Ectodermal cell (in vitro differentiated cells): ENCODE data around the gene LRMDA.
"Not testable (repeated sequence)": the region's sequence is repeated elsewhere in the genome, so short reads cannot be mapped to it uniquely, and the experiment has no call there.

ENCODE experiments used
- H3K27ac ChIP-seq: 2 replicates; pipeline ENCODE4 v1.7.0; 2013; ENCODE audit warnings: mild to moderate bottlenecking, low read depth, low read length; ENCODE audit not compliant: insufficient read depth, poor library complexity, severe bottlenecking
- H3K27me3 ChIP-seq: 2 replicates; pipeline ENCODE4 v1.7.0; 2013; ENCODE audit warnings: mild to moderate bottlenecking, low read length; ENCODE audit not compliant: insufficient read depth, control insufficient read depth, poor library complexity, severe bottlenecking
- H3K36me3 ChIP-seq: one replicate; pipeline ENCODE4 v1.7.0; 2013; ENCODE audit warnings: low read length; ENCODE audit not compliant: control insufficient read depth, insufficient read depth
- H3K4me1 ChIP-seq: one replicate; pipeline ENCODE4 v1.7.0; 2013; ENCODE audit warnings: low read length; ENCODE audit not compliant: control insufficient read depth, insufficient read depth
- H3K4me3 ChIP-seq: 2 replicates; pipeline ENCODE4 v1.7.0; 2013; ENCODE audit warnings: low read depth, low read length, control low read depth; ENCODE audit not compliant: insufficient read depth
- H3K9me3 ChIP-seq: 2 replicates; pipeline ENCODE4 v1.7.0; 2013; ENCODE audit warnings: mild to moderate bottlenecking, low read length, moderate library complexity; ENCODE audit not compliant: control insufficient read depth
- WGBS, 2 experiments: methylation state at CpG; one replicate each; pipeline ENCODE4 v1.1.7; 2013; ENCODE audit warnings: missing lambda C conversion rate in 2 of 2; 5-methylcytosine and 5-hydroxymethylcytosine counted together

LRMDA gene

DNA sequence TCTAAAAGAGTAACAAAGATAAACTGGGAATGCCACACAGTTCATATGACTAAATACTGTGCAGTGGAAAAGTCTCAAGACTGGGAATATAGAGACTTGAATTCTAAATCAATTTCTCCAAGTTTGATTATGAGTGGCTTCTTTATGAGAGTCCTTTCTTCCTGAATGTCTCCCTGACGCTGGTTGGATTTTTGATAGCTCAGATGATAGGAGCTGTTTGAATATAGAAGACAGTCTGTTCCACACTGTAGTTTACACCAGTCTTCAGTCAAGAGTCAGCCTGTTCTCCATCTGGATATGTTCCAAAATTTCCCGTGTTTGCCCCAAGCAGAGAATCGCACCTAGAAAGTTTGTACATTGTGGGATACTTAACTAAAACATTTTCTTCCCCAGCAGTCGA lies 173.7 kb downstream of the LRMDA start:
- Histone ChIP-seq H3K9me3 (no peaks in the 10 kb centered on the region), H3K27ac (no peak overlapping the region), H3K36me3 (no peaks in the 10 kb centered on the region), H3K4me1 (no peaks in the 10 kb centered on the region), H3K27me3 (peaks cover 5% of the 10 kb centered on the region), H3K4me3 (no peak overlapping the region)
- WGBS, 2 experiments, result 81 to 91% methylated on average over 4 of the region's 4 CpGs

DNA sequence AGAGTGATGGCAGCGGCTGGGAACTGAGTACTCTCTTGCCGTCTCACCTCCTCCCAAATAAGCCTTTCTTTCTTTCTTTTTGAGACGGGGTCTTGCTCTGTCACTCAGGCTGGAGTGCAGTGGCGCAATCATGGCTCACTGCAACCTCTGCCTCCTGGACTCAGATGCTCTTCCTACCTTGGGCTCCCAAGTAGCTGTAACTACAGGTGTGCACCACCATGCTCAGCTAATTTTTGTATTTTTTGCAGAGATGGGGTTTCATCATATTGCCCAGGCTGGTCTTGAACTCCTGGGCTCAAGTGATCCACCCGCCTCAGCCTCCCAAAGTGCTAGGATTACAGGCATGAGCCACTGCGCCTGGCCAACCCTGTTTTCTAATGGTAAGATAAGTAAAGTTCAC lies 174.4 kb downstream of the LRMDA start:
- H3K27ac ChIP-seq, H3K27me3 ChIP-seq, H3K36me3 ChIP-seq, H3K4me1 ChIP-seq, H3K9me3 ChIP-seq, H3K4me3 ChIP-seq: not testable (repeated sequence)
- WGBS, 2 experiments, result 75 to 87% methylated on average over 6 of the region's 6 CpGs

DNA sequence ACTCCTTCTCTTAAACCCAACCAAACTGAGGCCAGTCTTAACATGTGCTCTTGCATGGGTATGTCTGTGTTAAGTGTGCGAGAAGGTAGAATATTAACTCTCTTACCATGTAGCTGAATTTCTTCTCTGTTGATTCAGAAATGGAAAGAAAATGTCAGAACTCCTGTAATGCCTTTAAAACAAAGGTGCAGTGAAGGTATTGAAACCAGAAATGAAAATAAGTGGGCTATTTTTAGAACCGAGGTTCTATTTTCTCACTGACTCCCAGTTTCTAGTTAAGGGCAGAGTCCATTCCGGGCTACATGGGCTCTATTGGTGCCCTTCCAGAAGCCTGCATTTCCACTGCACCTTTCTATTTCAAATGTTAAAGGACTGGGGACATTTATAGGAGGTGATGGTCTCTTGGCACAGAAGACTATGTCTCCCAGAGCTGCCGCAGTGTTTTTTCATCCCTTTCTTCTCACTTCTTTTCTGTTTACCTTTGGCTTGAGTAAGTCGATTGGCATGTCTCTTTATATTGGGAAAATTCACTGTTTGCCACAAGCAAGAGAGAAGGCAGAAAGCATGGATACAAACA lies 174.9 kb downstream of the LRMDA start:
- WGBS, 2 experiments, result 85 to 90% methylated on average over 4 to 5 of the region's 5 CpGs
- Histone ChIP-seq H3K9me3 (no peaks in the 10 kb centered on the region), H3K36me3 (no peaks in the 10 kb centered on the region), H3K4me1 (no peaks in the 10 kb centered on the region), H3K27ac (no peak overlapping the region), H3K4me3 (no peak overlapping the region), H3K27me3 (peaks cover 3% of the 10 kb centered on the region)

DNA sequence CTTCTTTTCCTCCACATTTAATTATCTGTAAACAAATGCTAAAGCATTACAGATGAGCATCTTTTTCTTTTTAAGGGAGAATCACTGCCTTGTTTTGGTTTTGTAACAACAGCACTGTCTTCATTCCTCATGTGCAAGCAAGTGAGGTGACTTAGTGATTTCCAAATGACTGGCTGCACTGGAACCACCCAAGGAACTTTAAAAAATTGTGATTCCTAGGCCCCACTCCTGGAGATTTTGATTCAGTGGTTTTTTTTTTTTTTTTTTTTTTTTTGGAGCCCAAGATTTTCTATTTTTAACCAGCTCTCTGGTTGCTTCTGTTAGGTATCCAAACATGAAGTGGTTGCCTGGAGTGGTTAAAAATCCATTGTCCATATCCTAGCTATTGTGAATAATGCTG lies 176.2 kb downstream of the LRMDA start:
- H3K27ac ChIP-seq, result no peak overlapping the region
- H3K36me3 ChIP-seq, result no peaks in the 10 kb centered on the region
- peaks cover 3% of the 10 kb centered on the region for H3K27me3 ChIP-seq
- H3K4me3 ChIP-seq, result no peak overlapping the region
- no peaks in the 10 kb centered on the region for H3K9me3 ChIP-seq
- H3K4me1 ChIP-seq, result peaks cover 6% of the 10 kb centered on the region

DNA sequence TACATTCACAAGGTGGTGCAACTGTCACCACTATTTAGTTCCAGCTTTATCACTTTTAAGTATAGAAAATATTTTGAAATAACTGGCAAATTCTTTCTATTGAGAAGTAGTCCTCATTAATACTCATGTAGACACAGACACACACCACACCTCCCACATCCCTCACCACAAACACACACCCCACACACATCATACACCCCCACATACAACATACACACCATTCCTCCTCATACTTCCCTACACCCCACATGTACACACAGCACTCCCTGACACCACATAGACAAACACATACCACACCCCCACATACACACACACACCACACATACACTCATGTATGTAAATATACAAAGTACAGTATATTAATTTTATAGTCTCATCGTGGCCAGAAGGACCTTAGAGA lies 178.8 kb downstream of the LRMDA start:
- H3K27ac ChIP-seq, result no peak overlapping the region
- peaks cover 14% of the 10 kb centered on the region for H3K4me1 ChIP-seq
- H3K9me3 ChIP-seq, result no peaks in the 10 kb centered on the region
- no peak overlapping the region for H3K4me3 ChIP-seq
- WGBS, 2 experiments, result 0% methylated on average over 1 of the region's 1 CpG
- H3K36me3 ChIP-seq, result no peaks in the 10 kb centered on the region
- H3K27me3 ChIP-seq, result no peaks in the 10 kb centered on the region

DNA sequence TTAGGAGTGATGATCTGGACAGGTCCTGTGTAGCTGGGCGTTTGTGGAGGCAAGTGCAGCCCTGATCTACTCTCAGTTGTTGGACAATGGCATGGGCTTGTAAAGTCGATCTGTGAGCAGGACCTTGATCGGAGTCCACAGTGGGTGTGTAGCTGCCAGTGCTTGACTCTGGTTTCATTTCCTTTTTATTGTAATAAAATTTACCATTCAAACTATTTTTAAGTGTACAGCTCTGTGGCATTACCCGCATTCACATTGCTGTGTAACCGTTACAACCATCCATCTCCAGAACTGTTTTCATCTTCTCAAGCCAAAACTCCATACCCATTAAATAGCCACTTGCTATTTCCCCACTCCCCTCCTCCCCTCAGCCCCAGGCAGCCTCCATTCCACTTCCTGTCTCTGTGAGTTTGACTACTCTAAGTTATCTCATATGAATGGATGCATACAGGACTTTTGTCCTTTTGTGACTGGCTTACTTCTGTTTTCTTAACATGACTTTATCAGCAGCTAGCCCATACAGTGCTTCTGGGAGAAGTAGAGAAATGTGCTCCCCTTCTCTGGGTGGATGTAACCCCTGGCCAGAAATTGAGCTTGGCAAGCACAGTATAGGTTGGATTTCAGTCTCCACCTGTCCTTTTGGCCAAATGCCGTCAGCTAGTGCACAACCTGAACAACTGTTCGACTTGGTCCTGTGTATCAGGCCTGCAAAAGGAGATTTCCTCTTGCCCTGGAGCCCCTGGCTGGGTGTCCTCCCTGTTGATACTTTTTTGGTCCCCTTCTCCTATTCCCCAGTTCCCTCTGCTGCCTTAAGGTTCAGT lies 180.0 kb downstream of the LRMDA start:
- Histone ChIP-seq H3K9me3 (no peaks in the 10 kb centered on the region), H3K27ac (no peak overlapping the region), H3K4me3 (no peak overlapping the region), H3K36me3 (no peaks in the 10 kb centered on the region), H3K4me1 (peaks cover 14% of the 10 kb centered on the region), H3K27me3 (no peaks in the 10 kb centered on the region)
- WGBS, 2 experiments, result 93 to 96% methylated on average over 7 of the region's 7 CpGs

DNA sequence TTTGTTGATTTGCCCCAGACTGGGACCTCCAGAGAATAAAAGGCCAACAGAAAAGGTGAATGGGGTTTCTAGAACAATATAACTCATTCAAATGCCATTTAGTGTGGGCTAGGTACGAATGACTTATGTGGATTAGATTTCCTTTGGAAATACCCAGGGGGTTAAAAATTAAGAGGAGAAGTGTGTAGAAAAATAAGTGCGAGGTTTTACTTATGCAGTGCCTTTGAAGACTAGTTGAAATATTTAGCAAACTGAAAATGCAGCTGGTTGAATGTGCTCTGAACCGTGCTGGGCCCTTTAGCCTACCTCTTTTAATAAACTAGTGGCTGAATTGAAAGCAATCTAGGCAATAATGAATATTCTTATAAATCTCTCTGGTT lies 180.6 kb downstream of the LRMDA start:
- 62 to 68% methylated on average over 3 of the region's 3 CpGs for WGBS, 2 experiments
- no peaks in the 10 kb centered on the region for H3K9me3 ChIP-seq
- H3K4me3 ChIP-seq, result no peak overlapping the region
- H3K27me3 ChIP-seq, result no peaks in the 10 kb centered on the region
- H3K4me1 ChIP-seq, result peaks cover 14% of the 10 kb centered on the region
- no peaks in the 10 kb centered on the region for H3K36me3 ChIP-seq
- H3K27ac ChIP-seq, result no peak overlapping the region

DNA sequence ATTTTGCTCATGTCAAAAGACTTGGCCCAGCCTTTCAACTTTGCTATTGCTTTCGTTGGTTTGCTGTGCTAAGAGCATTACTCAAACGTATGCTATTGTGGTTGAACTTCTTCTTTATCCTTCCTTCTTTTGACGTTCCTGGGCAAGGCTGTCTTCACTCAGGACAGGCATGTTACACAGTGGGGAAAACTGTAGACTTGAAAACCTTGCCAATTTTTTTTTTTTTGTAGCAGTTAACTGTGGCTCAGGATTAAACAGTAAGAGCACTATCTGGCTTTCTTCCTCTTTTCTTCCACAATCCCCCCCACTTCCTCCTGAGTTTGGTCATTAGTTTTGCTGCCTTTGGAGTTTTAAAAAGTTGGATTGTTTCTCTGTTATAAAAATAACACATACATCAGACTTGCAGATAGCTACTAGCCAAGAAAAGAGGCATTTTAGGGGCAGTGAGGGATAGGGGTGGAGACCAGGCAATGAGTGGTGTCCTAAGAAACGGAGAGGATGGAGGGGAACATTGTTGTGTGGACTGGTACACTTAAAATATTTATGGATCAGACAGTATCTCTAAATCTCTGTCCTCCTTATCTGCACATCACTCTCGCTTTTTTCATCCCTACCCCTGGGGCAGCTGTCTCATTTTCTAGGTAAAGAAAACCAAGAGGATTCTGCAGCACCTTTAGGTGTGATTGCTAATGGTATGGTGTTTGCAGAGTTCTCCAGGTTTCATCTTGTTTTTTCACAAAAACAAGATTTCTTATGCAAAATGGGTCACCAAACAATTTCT lies 181.7 kb downstream of the LRMDA start:
- WGBS, 2 experiments, result 73 to 84% methylated on average over 4 to 5 of the region's 5 CpGs
- Histone ChIP-seq H3K9me3 (no peaks in the 10 kb centered on the region), H3K27ac (no peak overlapping the region), H3K36me3 (no peaks in the 10 kb centered on the region), H3K4me3 (no peak overlapping the region), H3K4me1 (peaks cover 14% of the 10 kb centered on the region), H3K27me3 (no peaks in the 10 kb centered on the region)

DNA sequence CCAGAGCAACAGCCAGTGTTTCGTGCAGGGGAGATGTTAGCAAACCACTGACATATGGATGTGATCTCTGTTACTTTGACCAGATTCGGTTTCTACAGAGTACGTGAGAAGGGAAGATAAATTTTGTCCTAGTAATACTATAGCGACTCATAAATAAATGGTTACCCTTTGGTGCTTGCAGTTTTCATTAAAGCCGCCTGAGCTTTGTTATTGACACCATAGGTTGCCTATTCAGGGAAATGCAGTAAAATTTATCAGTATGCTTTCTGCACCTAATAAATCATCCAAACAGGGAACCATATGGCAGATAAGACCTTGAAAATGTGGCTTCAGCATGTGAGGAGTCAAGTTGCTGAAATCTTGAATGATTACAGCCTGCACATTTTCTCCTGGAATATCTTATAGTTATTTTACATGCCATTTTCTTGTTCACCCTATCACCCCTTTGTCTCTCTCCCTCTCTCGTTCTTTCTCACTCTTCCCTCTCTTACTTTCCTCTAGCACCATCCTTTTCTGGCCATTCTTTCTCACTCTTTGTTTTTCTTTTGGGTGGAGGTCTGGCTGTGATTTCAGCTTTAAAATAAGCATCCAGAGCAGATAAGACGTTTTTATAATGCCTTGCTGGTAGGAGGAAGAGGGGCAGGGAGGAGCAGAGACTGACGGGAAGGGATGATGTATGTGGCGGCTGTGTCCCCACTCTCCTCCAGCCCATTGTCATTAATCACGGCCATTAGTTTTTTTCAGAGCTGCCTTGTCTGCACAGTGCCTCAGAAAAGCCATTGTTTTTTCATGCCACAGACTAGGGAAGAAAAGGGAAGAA lies 182.5 kb downstream of the LRMDA start:
- Histone ChIP-seq H3K27me3 (no peaks in the 10 kb centered on the region), H3K4me3 (no peak overlapping the region), H3K9me3 (no peaks in the 10 kb centered on the region), H3K4me1 (peaks cover 14% of the 10 kb centered on the region), H3K27ac (no peak overlapping the region), H3K36me3 (no peaks in the 10 kb centered on the region)
- WGBS, 2 experiments, result 67 to 69% methylated on average over 10 of the region's 10 CpGs

DNA sequence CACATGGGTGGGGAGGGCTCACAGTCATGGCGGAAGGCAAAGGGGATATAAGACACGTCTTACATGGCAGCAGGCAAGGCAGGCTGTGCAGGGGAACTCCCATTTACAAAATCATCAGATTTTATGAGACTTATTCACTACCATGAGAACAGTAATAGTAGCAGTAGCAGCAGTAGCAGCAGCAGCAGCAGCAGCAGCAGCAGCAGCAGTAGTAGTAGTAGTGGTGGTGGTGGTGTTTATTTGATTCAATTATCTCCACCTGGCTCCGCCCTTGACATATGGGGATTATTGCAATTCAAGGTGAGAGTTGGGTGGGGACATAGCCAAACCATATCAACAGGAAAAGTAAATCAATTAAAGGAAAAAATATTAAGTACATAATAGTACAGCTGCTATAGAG lies 184.7 kb downstream of the LRMDA start:
- WGBS, 2 experiments, result 96 to 100% methylated on average over 2 of the region's 3 CpGs
- peaks cover 14% of the 10 kb centered on the region for H3K4me1 ChIP-seq
- no peaks in the 10 kb centered on the region for H3K27me3 ChIP-seq

More for the DNA sequence above, 184.7 kb downstream of the LRMDA start:
- H3K36me3 ChIP-seq, result no peaks in the 10 kb centered on the region
- no peak overlapping the region for H3K4me3 ChIP-seq
- H3K9me3 ChIP-seq, result no peaks in the 10 kb centered on the region
- H3K27ac ChIP-seq, result no peak overlapping the region
